ENCODE results near the gene DPP7.

DPP7 gene

GRCh38 chr9:137097761-137098462 lies 16.6 kb downstream of the DPP7 start:
- TF ChIP-seq REST (IDR thresholded peaks at IDR 0.05; ENCODE audit: low read depth) (no peak), NFIC (IDR thresholded peaks at IDR 0.05) (no peak), CREB1 (IDR thresholded peaks at IDR 0.05; ENCODE audit: low read depth) (no peak), EP300 (IDR thresholded peaks at IDR 0.05; ENCODE audit: borderline replicate concordance) (no peak), EGR1 (IDR thresholded peaks at IDR 0.05) (no peak), RAD21 (IDR thresholded peaks at IDR 0.05; ENCODE audit: low read depth) (no peak), FOXM1 (IDR thresholded peaks at IDR 0.05; ENCODE audit: borderline replicate concordance, low read depth) (no peak), YY1 (IDR thresholded peaks at IDR 0.05; ENCODE audit: low read depth) (no peak), USF1 (IDR thresholded peaks at IDR 0.05) (no peak), MAX (IDR thresholded peaks at IDR 0.05) (no peak), TAF1 (IDR thresholded peaks at IDR 0.05; ENCODE audit: low read depth) (no peak), TCF12 (IDR thresholded peaks at IDR 0.05; ENCODE audit: low read depth) (no peak)

GRCh38 chr9:137096785-137097546 lies 17.6 kb downstream of the DPP7 start:
- no peak for TF ChIP-seq CEBPB (IDR thresholded peaks at IDR 0.05)
- TF ChIP-seq TEAD4 (IDR thresholded peaks at IDR 0.05) = no peak
- no peak for TF ChIP-seq MAX (IDR thresholded peaks at IDR 0.05)
- no peak for TF ChIP-seq FOXM1 (IDR thresholded peaks at IDR 0.05; ENCODE audit: borderline replicate concordance, low read depth)
- TF ChIP-seq REST (IDR thresholded peaks at IDR 0.05; ENCODE audit: low read depth) = no peak
- TF ChIP-seq CREB1 (IDR thresholded peaks at IDR 0.05; ENCODE audit: low read depth) = no peak

- TF ChIP-seq USF1 (IDR thresholded peaks at IDR 0.05) (no peak), TCF12 (IDR thresholded peaks at IDR 0.05; ENCODE audit: low read depth) (no peak), ZBTB7A (IDR thresholded peaks at IDR 0.05; ENCODE audit: low read depth) (no peak), CEBPB (IDR thresholded peaks at IDR 0.05) (no peak), EGR1 (IDR thresholded peaks at IDR 0.05) (no peak), RAD21 (IDR thresholded peaks at IDR 0.05; ENCODE audit: low read depth) (no peak), CREB1 (IDR thresholded peaks at IDR 0.05; ENCODE audit: low read depth) (no peak), MAX (IDR thresholded peaks at IDR 0.05) (no peak), TAF1 (IDR thresholded peaks at IDR 0.05; ENCODE audit: low read depth) (no peak)
These were observed 18.6 kb downstream of the DPP7 start for GRCh38 chr9:137095664-137096517.

GRCh38 chr9:137089232-137089947 lies 25.1 kb downstream of the DPP7 start:
- no peak for TF ChIP-seq ZBTB7A (IDR thresholded peaks at IDR 0.05; ENCODE audit: low read depth)
- no peak for TF ChIP-seq FOXM1 (IDR thresholded peaks at IDR 0.05; ENCODE audit: borderline replicate concordance, low read depth)
- TF ChIP-seq YY1 (IDR thresholded peaks at IDR 0.05; ENCODE audit: low read depth) = no peak
- TF ChIP-seq CEBPB (IDR thresholded peaks at IDR 0.05) = no peak
- TF ChIP-seq MAX (IDR thresholded peaks at IDR 0.05) = no peak
- no peak for TF ChIP-seq EP300 (IDR thresholded peaks at IDR 0.05; ENCODE audit: borderline replicate concordance)
- TF ChIP-seq CREB1 (IDR thresholded peaks at IDR 0.05; ENCODE audit: low read depth) = no peak
- TF ChIP-seq TEAD4 (IDR thresholded peaks at IDR 0.05) = no peak
- TF ChIP-seq RAD21 (IDR thresholded peaks at IDR 0.05; ENCODE audit: low read depth) = no peak
- no peak for TF ChIP-seq TAF1 (IDR thresholded peaks at IDR 0.05; ENCODE audit: low read depth)
- TF ChIP-seq NFIC (IDR thresholded peaks at IDR 0.05) = no peak
- no peak for TF ChIP-seq EGR1 (IDR thresholded peaks at IDR 0.05)
